WERI-Rb-1 (cell line): ENCODE results near the gene OVCA2.

Experiments used
- DNase-seq: peaks from one replicate; pipeline ENCODE4 v3.0.0-alpha.2; 2020
- H3K27ac ChIP-seq: fragments of 250-450 bp; sonication (Bioruptor Pico); 2 replicates; pipeline ENCODE4 v1.5.1; 2020; ENCODE audit warnings: mild to moderate bottlenecking, moderate library complexity
- H3K27me3 ChIP-seq: fragments of 250-450 bp; sonication (Bioruptor Pico); 2 replicates; pipeline ENCODE4 v1.5.1; 2021; ENCODE audit warnings: mild to moderate bottlenecking, low read depth, moderate library complexity; ENCODE audit not compliant: insufficient read depth, severe bottlenecking
- H3K36me3 ChIP-seq: fragments of 250-450 bp; sonication (Bioruptor Pico); 2 replicates; pipeline ENCODE4 v1.5.1; 2020; ENCODE audit warnings: mild to moderate bottlenecking, moderate library complexity
- H3K4me3 ChIP-seq: 2 replicates; pipeline ENCODE4 v1.5.1; 2011; ENCODE audit warnings: low read depth, mild to moderate bottlenecking, control low read depth, low read length
- H3K9me3 ChIP-seq: fragments of 250-450 bp; sonication (Bioruptor Pico); 2 replicates; pipeline ENCODE4 v1.5.1; 2021; ENCODE audit warnings: mild to moderate bottlenecking, moderate library complexity; ENCODE audit not compliant: severe bottlenecking
- CTCF ChIP-seq: IDR thresholded peaks from 2 replicates; pipeline ENCODE4 v1.5.1; 2011; ENCODE audit warnings: low read depth, mild to moderate bottlenecking, control low read depth, inconsistent platforms, low read length

OVCA2 gene

GRCh38 chr17:2023692-2024571 is 17.9 kb upstream of the OVCA2 start:
- no peaks in the 10 kb centered on the region for H3K27me3 ChIP-seq
- peak overlapping the region; percentile 88 for H3K4me3 ChIP-seq

GRCh38 chr17:2024572-2025219 is 17.1 kb upstream of the OVCA2 start:
- Histone ChIP-seq H3K27ac (peak overlapping the region; percentile 79), H3K4me3 (peak overlapping the region; percentile 88)
- peak; percentile 57 for DNase-seq

More at GRCh38 chr17:2023692-2024571, 17.9 kb upstream of the OVCA2 start:
- H3K9me3 ChIP-seq, result no peaks in the 10 kb centered on the region
- 0 out of 2 replicates have a peak, but pooled peaks have one; percentile 10 for TF ChIP-seq CTCF
- DNase-seq, result peak; percentile 95
- peak overlapping the region; percentile 79 for H3K27ac ChIP-seq
- H3K36me3 ChIP-seq, result no peaks in the 10 kb centered on the region

DNA sequence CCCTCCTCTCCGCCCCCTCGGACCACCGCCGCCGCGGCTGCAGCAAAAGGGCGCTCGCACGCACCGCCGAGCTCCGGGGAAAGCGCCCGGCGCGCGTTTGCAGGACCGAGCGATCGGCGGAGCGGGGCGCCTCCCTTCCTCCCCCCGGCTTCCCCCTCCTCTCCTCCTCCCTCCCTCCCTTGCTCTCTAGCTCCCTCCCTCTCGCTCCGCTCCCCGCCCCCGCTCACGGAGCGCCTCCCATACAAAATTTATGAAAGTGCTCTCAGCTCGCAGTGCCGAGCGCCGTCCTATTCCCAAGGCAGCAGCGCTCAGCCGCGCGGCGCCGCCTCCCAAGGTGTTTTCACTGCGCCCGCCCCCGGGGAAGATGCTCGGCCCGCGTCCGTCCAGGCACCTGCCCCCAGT is 16.6 kb upstream of the OVCA2 start, which contains the start of gene RTN4RL1:
RTN4RL1 (minus strand) TSS at position 115 of the 402 bp plus-strand sequence. CDS start 469 bp downstream, outside the sequence.
- Histone ChIP-seq H3K36me3 (peaks cover 2% of the 10 kb centered on the region; the same call in 1 of the 2 replicates), H3K27me3 (no peaks in the 10 kb centered on the region), H3K4me3 (peak within 1 kb of the TSS; percentile 88), H3K27ac (peak within 1 kb of the TSS; percentile 79), H3K9me3 (no peaks in the 10 kb centered on the region)
- DNase-seq, result peak; percentile 89
- no peak for TF ChIP-seq CTCF

More at GRCh38 chr17:2024572-2025219, 17.1 kb upstream of the OVCA2 start:
- Histone ChIP-seq H3K9me3 (no peaks in the 10 kb centered on the region), H3K36me3 (no peaks in the 10 kb centered on the region), H3K27me3 (no peaks in the 10 kb centered on the region)
- TF ChIP-seq CTCF, result no peak

DNA sequence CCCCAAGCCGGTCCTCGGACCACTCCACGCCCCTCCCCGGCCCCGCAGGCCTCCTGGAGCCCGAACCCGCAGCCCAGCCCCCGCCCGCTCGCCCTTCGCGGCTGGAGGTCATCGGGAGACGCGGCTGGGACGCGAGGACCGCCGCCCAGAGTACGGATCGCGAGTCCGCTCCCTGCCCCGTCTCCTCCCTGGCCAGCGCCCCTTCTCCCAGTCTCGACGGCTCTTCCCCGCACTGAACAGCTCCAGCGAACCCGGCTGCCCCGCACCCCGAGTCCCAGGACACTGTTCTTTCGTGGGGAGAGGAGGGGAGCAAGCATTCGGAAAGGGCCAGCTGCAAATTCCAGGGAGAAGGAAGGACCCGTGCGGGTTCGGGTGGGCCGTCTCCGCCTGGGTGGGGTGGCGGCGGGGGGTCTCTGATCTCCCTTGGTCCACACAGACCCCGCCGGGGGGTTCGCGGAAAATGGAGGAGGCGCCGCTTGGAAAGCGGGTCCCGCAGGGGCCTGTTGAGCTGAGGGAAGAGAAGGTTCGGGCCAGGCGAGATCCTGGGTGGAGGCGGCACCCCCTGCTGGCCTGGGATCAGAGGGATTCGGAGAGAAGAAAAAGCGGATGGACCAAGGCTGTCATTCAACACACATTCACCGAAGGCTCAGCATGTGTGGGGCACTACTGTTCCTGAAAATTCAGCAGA is 16.1 kb upstream of the OVCA2 start:
- peaks cover 4% of the 10 kb centered on the region; the same call in 1 of the 2 replicates for H3K36me3 ChIP-seq
- peak; percentile 82 for TF ChIP-seq CTCF
- peak overlapping the region; percentile 79 for H3K27ac ChIP-seq
- H3K4me3 ChIP-seq, result peak overlapping the region; percentile 88
- peak; percentile 90 for DNase-seq
- no peaks in the 10 kb centered on the region for H3K27me3 ChIP-seq
- H3K9me3 ChIP-seq, result no peaks in the 10 kb centered on the region

DNA sequence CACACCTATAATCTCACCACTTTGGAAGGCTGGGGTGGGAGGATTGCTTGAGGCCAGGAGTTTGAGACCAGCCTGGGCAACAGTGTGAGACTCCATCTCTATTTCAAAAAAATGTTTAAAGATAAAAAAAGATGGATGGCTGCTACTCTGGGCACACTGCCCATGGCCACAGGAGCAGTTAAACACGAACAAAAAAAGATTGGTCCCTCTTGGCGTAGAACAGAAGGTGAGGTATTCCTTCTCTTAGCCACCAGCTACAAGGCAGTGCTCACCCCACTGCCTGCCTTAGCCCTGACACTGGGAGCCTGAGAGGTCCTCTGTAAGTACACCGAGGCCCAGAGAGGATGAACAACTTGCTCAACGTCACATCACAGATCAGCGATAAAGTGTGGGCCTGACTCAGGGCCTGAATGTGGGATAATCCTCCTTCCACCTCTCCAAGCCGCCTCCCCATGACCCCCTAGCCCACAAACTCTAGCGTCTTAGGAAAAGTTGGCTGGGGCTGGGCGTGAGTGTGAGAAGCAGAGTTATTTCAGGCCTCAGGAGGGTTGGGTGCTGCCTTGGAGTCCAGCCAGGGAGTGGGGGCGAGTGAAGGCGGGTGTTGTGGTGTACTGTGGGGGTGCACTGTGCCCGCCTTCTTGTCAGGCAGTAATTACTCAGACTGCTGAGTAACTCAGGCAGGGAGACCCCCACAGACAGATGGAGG is 14.1 kb upstream of the OVCA2 start:
- no peak overlapping the region for H3K4me3 ChIP-seq
- H3K27ac ChIP-seq, result no peak overlapping the region
- peaks cover 7% of the 10 kb centered on the region; the same call in 1 of the 2 replicates for H3K36me3 ChIP-seq
- TF ChIP-seq CTCF, result no peak
- H3K9me3 ChIP-seq, result no peaks in the 10 kb centered on the region
- H3K27me3 ChIP-seq, result no peaks in the 10 kb centered on the region
- DNase-seq, result no peak
